GM19395 (cell line): Measurements from ENCODE around the gene GARS1.

Experiments
- ATAC-seq: cut with Tn5 transposase; IDR thresholded peaks from one replicate; pipeline ENCODE4 v1.9.1; 2021; ENCODE audit warnings: mild to moderate bottlenecking, moderate library complexity; ENCODE audit not compliant: unreplicated experiment

Gene GARS1

DNA sequence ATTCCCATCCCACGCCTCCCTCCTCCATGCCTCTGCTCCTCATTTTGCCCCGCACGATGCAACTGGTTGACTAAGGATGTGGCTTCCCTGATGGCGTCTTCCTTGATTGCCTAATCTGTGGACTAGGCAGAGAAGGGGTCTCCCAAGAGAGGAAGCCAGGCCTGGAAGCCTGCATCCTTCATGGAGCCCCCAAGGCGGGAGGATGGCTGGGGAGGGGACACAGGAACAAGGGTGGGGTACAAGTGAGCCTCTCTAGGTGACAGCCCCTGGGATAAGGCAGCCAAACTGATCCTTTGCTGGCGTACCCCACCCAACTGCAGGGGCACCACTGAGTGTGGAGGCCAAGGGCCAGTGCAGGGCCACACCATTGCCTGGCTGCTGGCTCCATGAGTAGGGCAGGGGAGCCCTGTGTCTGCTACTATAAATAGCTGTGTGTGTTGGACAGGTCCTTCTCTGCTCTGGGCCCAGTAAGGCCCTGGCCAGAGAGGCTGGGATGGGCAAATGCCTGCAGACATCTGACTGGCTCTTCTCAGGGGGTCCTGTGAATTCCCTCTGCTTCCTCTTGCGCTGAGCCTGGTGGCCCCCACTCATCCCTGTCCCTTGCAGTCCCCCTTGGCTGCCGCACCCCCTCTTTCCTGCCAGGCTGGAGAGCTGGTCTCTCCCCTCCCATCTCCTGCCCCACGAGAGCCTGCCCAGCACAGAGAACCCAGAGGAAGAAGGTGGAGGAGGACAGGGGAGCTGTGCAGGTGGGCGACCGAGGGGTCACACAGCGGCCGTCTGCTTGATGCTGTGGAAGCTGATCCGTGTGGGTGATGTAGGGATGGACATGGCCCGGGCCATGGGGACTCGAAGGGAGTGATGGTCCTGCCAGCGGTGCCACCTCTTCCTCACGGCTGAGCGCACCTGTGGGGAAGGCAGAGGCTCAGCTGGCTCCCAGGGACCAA lies 58.3 kb downstream of the GARS1 start:
- no peak for ATAC-seq

DNA sequence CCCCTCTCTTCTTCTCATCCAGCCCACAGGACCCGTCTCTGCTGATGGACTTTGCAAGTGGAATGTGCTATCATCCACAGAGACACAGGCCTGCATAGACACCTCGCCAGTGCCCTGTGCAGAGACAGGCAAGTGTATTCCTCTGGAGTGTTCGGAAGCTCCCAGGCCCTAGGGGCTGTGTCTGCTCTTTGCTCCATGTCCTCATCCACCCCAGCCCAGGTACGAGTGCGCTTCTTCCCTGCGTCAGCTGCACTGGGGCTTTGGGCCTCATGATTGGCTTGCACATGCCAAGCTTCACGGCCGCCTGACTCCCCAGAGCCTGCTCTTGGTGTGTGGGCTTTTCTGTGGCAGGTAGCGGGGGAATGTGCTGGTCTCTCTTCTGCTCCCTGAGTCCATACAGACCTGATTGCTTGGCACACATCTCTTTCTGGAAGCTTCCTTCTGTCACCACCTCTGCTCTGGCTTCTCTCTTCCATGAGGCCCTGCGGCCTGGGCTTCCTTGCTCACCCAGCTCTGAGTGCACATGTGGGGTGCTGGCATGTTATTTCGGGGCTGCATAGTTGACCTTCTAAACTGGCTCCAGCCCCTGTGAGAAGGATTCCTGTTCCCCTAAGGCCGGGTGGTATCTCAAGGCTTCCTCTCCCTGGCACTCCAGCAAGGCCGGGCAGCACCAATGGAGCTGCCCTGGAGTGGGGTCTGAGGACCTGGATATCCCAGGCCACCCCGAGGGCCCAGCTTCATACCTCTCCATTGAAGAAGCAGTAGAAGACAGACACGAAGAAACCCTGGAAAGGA lies 59.8 kb downstream of the GARS1 start:
- no peak for ATAC-seq

GRCh38 chr7:30655096-30655970 lies 60.7 kb downstream of the GARS1 start:
- ATAC-seq = no peak

DNA sequence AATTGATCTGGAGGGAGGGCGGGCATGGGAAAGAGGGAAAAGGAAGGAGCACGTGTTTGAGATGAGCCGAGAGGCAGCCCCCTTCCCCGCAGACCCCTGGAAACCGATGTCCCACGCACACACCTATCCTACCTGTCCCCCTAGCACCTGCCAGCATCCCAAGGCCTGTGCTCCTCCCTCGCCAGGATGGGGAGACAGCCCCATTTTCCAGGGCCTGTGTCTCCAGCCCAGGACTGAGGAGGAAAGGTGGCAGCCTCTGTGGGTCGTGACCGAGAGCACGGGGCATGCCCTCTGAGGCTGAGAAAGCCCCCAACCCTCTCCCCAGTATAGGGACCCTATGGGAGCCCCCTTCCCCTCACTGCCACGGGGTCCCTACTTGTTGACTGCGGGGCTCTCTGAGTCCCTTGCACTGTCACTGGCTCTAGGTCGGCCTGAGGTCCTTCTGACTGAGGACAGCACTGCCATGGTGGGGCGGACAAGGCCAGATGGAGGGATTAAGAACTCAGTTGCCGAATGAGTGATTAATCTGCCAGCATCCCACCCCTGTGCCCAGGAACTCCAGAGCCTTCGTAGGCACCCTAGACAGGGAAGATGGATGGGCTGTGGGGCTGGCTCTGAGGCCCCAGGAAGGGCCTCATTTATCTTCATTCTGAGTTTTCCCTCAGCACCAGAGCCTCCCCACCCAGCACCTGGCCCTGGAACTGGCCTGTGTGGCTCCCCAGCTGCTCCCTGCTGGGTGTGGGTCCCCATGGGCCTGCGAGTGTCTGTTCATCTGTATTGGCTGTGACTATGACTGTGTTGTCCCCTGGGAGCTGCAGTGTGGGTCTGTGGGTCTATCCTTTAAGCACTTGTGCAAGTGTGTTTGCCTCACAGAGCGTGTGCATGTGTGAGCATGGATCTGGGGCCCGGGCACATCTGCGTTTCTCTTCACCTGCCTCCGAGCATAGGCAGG lies 61.6 kb downstream of the GARS1 start:
- ATAC-seq = no peak

- ATAC-seq = no peak
Observed at GRCh38 chr7:30657131-30657530, 62.5 kb downstream of the GARS1 start.

- no peak for ATAC-seq
Observed at GRCh38 chr7:30658479-30659074, 63.9 kb downstream of the GARS1 start.

GRCh38 chr7:30659312-30659711 lies 64.6 kb downstream of the GARS1 start:
- no peak for ATAC-seq

GRCh38 chr7:30660331-30661255 lies 65.9 kb downstream of the GARS1 start:
- no peak for ATAC-seq

DNA sequence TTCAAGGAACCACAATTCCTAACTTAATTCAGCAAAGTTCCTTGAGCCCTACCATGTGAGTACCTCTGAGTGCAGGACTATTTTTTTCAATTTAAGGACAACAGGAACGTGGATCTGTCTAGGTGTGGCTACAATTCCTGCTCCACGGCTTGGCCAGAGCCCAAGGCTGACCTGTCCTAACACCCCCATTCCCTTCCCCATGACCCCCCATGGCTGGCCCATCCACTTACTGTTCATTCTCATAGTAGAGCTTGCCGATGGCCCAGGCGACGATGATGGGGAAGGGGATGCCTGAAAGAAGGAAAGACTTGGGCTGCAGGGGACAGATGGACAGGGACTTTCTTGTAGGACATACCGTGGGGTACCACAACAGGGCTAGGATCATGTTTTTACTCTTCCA lies 67.2 kb downstream of the GARS1 start:
- no peak for ATAC-seq

DNA sequence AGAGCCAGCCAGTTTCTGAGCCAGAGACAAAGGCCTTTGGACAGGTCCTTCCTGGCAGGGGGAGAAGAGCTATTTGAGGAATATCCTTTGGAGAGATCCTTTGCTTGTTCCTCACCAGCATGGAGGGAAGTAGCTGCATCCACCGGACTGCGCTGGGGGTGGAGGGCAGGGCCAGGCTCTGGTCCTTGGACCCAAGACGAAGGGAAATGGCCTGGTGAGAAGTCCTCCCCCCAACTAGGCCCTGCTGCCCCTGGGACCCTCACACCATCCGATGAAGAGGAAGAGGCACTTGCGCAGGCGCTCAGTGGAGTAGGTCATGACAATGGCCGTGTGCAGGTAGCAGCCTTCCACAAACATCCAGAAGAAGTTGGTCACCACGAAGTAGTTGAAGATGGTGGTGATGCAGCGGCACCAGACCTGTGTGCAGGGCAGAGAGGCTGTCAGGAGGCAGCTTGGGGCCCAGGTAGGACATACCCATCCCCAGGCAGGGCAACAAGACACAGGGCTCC lies 67.8 kb downstream of the GARS1 start:
- no peak for ATAC-seq

DNA sequence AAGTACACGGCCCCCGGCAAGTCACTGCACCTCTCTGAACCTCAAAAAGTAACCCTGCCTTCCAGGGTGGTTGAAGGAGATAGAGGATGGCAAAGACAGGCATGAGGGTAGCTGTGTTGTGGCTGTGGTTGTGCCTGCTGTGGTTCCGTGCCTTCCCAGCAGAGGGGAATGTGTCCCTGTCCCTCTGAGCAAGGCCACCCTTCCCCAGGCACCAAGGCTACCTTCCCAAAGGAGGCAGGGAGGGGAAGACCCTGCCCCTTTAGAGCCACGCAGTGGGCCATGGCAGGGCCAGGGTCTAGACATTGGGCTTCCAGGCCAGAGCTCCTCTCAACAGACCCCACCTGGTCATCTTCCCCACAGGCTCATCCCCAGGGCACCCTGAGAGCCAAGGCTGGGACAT lies 68.7 kb downstream of the GARS1 start:
- ATAC-seq = no peak

DNA sequence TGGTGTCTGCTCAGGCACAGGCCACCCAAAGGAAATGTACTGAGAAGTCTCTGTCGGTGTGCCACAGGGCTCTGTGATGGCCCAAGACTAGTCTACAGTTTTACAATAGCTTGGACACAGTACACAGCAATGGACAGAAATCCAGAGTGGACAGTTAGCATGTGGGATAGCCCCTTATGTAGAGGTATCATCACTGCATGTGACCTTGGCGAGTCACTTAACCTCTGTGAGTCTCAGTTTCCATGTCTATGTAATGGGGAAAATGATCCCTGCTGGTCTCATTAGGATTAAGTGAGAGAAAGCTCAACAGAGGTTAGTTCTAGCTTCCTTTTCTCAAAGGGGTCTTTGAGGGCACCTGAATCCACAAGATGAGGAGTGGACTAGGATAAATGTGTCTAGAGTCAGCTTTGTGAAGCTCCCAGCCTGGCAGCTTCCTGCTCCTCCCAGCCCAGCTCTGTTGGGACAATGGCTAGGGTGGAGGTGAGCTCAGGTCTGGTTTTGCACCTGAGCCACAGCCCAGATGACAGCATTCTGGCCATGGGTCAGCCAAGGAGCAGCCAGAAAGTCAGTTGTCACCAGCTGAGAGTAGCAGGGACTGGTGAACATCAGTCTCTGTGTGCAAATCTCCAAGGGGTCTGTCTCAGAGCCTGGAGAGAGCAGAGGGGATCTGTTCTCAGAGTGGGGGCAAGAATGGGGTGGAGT lies 69.7 kb downstream of the GARS1 start:
- ATAC-seq = no peak

GRCh38 chr7:30665043-30665442 lies 70.4 kb downstream of the GARS1 start:
- ATAC-seq = no peak

DNA sequence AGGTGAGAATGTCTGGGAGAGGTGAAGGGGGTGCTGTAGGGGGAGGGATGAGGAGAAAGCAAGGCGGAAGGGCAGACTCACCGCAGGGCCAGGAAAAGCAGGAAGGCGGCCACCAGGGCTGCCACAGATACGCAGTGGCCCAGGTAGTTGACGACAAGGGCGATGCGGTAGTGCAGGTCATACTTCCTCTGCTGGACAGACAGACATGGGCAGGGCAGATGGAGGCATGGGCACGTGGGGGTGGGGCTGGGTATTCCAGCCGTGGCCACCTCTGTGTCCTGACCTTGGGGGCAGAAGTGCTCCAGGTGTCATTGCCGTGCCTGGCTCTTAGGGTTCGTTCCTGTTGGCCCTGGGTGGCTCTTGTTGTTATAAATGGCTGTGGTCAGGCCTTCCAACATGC lies 70.8 kb downstream of the GARS1 start:
- no peak for ATAC-seq

DNA sequence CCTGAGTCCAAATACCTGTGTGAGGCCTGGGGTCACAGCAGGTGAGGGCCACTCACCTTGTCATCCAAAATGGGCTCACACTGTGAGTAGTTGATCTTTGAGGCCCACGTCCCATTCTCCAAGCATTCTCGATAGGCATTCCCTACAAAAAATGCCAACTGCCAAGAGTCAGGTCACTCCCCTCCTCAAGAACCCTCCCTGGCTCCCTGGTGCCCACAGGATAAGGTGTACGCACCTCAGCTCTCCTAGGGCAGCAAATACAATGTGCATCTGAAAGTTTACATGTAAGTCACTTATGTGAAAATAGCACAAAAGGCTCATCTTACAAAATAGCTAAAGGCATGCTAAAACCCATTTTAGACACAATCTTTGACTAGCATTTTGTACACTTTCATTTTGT lies 72.5 kb downstream of the GARS1 start:
- no peak for ATAC-seq

DNA sequence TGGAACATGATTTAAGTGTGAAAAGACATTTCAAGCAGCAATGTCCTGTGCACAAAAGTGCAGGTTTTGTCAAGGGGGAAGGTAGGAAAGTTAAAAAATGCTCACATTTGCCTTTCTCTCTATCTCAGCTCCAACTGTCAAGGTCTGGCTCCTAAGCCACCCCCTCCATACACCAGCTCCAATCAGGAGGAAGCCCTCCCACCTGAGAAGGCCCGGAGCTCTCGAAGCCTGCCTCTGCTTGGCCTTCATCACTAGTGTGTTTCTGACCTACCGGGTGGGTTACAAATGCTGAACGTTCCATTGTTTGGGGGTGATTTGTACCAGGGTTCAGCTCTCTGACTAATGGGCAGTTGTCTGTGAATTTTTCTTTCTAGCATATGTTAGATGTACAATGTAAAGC lies 73.4 kb downstream of the GARS1 start:
- no peak for ATAC-seq

- no peak for ATAC-seq
Observed at GRCh38 chr7:30671793-30672465, 77.3 kb downstream of the GARS1 start.
